Measurements from ENCODE around the gene CSNK1A1L. TPM values are rescaled to one million over a fixed set of nuclear protein-coding genes. Genes with fewer than 3 reads are reported as not detected.

The CSNK1A1L gene
- total RNA-seq, 1 experiment from 2014 or later: not detected

GRCh38 chr13:37134411-37135041 lies 29.1 kb upstream of the CSNK1A1L start:
- ATAC-seq (no peak), DNase-seq (ENCODE audit: low read depth, low spot score) (no peak)
- ChIA-PET CTCF (no interaction called here), POLR2A (no interaction called here)
- Histone ChIP-seq H3K27me3 (ENCODE audit: control insufficient read depth, insufficient read depth, low read length) (no peaks in the 10 kb centered on the region), H3K4me1 (ENCODE audit: control insufficient read depth, insufficient read depth, low read length) (no peaks in the 10 kb centered on the region), H3K27ac (ENCODE audit: low read length) (no peak overlapping the region), H3K9me3 (ENCODE audit: control insufficient read depth, insufficient read depth, low read depth, low read length) (no peaks in the 10 kb centered on the region), H3K4me3 (ENCODE audit: low read depth in 2 of 2, low read length in 2 of 2) (no peak overlapping the region), H3K36me3 (ENCODE audit: control insufficient read depth, insufficient read depth, low read length) (no peaks in the 10 kb centered on the region; the same call in 1 of the 2 replicates)
- in situ Hi-C loops (cut with HindIII; ENCODE audit: low pct_unique_long_range_greater_than_20kb, low sequenced_read_pairs) (no loop called here), intact Hi-C loops (cut with micrococcal nuclease; ENCODE audit: unreplicated experiment) (no loop called here)
- TF ChIP-seq CTCF (IDR thresholded peaks at IDR 0.05) (no peak), POLR2AphosphoS5 (IDR thresholded peaks at IDR 0.05; ENCODE audit: low read depth, low read length) (no peak), SIN3A (IDR thresholded peaks at IDR 0.05; ENCODE audit: borderline replicate concordance, insufficient read depth, low read depth, low read length) (no peak), TCF7L2 (IDR thresholded peaks at IDR 0.05; ENCODE audit: low read depth, low read length) (no peak), REST (IDR thresholded peaks at IDR 0.05; ENCODE audit: insufficient read depth in 1 of 2, low read depth in 2 of 2, low read length in 1 of 2) (no peak)
- BruUV-seq (replicated peaks): no TSS peak

- in situ Hi-C loops (cut with HindIII; ENCODE audit: low pct_unique_long_range_greater_than_20kb, low sequenced_read_pairs): no loop called here
- Histone ChIP-seq H3K27ac (ENCODE audit: low read length) (no peak overlapping the region), H3K4me1 (ENCODE audit: control insufficient read depth, insufficient read depth, low read length) (no peaks in the 10 kb centered on the region), H3K9me3 (ENCODE audit: control insufficient read depth, insufficient read depth, low read depth, low read length) (no peaks in the 10 kb centered on the region), H3K4me3 (ENCODE audit: low read depth in 2 of 2, low read length in 2 of 2) (no peak overlapping the region), H3K36me3 (ENCODE audit: control insufficient read depth, insufficient read depth, low read length) (no peaks in the 10 kb centered on the region), H3K27me3 (ENCODE audit: control insufficient read depth, insufficient read depth, low read length) (no peaks in the 10 kb centered on the region)
- CTCF ChIA-PET: interaction anchor here (0.7 kb wide), 1 partner anchor 11 kb away, joined by 3 read pairs; no protein-coding TSS in a partner anchor
- POLR2A ChIA-PET: no interaction called here
- no peak for DNase-seq (ENCODE audit: low read depth, low spot score)
- BruUV-seq (replicated peaks): no TSS peak
- no peak for ATAC-seq
- intact Hi-C loops (cut with micrococcal nuclease; ENCODE audit: unreplicated experiment): no loop called here
- TF ChIP-seq POLR2AphosphoS5 (IDR thresholded peaks at IDR 0.05; ENCODE audit: low read depth, low read length) (no peak), TCF7L2 (IDR thresholded peaks at IDR 0.05; ENCODE audit: low read depth, low read length) (no peak), SIN3A (IDR thresholded peaks at IDR 0.05; ENCODE audit: borderline replicate concordance, insufficient read depth, low read depth, low read length) (no peak), REST (IDR thresholded peaks at IDR 0.05; ENCODE audit: insufficient read depth in 1 of 2, low read depth in 2 of 2, low read length in 1 of 2) (no peak), CTCF (IDR thresholded peaks at IDR 0.05) (no peak)
Observed at GRCh38 chr13:37132211-37132610, 26.7 kb upstream of the CSNK1A1L start.
